ENCODE measurements around the gene MACROD2. TPM values are rescaled to one million over a fixed set of nuclear protein-coding genes. Genes with fewer than 3 reads are reported as not detected.

The MACROD2 gene
- total RNA-seq, 1 experiment from 2014 or later = 3.7 TPM

DNA sequence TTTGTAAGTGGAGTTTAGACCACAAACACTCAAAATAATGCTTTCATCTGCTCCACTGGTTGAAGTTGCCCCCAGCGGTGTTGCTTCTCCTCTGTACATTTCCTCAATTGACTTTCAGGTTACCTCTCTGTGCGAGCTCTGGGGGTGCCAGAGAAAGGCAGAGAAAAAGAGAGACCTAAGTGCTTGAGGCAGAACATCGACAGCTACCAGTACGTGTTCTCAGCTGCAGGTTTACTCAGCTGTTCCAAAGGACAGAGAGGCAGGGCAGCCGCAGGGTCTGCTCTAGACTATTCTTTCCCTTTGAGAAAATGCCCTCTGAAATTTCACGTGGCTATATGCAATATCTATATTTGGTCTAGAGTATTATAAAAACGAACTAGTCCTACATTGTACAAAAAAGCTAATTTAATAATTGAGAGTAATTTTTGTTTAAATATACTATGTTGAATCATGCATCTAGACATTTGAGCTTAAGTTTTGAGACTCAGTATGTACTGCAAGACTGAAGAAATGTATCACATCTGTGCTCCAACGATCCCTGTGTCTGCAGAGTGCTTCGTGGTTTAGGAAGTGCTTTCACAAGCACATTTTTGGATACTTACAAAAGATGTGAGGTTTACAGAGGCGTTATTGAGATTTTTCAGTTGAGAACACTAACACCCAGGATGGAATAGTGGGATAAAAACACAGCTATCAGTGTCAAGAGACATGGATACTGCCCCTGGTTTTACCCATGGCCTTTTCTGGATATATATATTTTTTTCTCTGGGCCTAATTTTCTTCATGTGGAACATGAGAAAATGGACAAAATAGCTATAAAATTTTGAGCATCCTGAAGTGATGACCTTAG is 795.7 kb downstream of the MACROD2 start:
- Histone ChIP-seq H3K36me3 (ENCODE audit: control insufficient read depth in 1 of 2, insufficient read depth in 2 of 2, low read length in 2 of 2) (no peaks in the 10 kb centered on the region), H3K9me2 (ENCODE audit: insufficient read depth) (no peaks in the 10 kb centered on the region), H3K4me1 (ENCODE audit: control insufficient read depth in 1 of 2, insufficient read depth in 2 of 2, low read length in 2 of 2) (no peaks in the 10 kb centered on the region), H3K9me3 (ENCODE audit: control insufficient read depth in 1 of 2, insufficient read depth in 1 of 2, low read depth in 1 of 2, low read length in 2 of 2) (no peaks in the 10 kb centered on the region), H4K20me1 (ENCODE audit: insufficient read depth) (no peaks in the 10 kb centered on the region), H3K79me2 (ENCODE audit: insufficient read depth, low read length) (no peaks in the 10 kb centered on the region), H3K27me3 (ENCODE audit: insufficient read depth, low read length) (no peaks in the 10 kb centered on the region), H3K4me3 (replicated peaks in 1 of 2; ENCODE audit: low read depth in 1 of 2, low read length in 2 of 2) (no peak overlapping the region), H3K27ac (ENCODE audit: low read depth, low read length) (no peak overlapping the region), H3K4me2 (ENCODE audit: low read length) (no peak overlapping the region), H3K9ac (ENCODE audit: low read length) (no peak overlapping the region), H2AFZ (ENCODE audit: low read depth, low read length, poor library complexity, severe bottlenecking) (no peak overlapping the region)
- ATAC-seq (no peak), DNase-seq (ENCODE audit: low read depth, low spot score) (no peak)
- POLR2A ChIA-PET = no interaction called here
- RAD21 ChIA-PET (ENCODE audit: low non-redundant PET in 1 of 2, low total read pairs in 2 of 2, uncharacterized antibody in 2 of 2, unreplicated experiment in 2 of 2) = no interaction called here
- TF ChIP-seq, protein P1, sequence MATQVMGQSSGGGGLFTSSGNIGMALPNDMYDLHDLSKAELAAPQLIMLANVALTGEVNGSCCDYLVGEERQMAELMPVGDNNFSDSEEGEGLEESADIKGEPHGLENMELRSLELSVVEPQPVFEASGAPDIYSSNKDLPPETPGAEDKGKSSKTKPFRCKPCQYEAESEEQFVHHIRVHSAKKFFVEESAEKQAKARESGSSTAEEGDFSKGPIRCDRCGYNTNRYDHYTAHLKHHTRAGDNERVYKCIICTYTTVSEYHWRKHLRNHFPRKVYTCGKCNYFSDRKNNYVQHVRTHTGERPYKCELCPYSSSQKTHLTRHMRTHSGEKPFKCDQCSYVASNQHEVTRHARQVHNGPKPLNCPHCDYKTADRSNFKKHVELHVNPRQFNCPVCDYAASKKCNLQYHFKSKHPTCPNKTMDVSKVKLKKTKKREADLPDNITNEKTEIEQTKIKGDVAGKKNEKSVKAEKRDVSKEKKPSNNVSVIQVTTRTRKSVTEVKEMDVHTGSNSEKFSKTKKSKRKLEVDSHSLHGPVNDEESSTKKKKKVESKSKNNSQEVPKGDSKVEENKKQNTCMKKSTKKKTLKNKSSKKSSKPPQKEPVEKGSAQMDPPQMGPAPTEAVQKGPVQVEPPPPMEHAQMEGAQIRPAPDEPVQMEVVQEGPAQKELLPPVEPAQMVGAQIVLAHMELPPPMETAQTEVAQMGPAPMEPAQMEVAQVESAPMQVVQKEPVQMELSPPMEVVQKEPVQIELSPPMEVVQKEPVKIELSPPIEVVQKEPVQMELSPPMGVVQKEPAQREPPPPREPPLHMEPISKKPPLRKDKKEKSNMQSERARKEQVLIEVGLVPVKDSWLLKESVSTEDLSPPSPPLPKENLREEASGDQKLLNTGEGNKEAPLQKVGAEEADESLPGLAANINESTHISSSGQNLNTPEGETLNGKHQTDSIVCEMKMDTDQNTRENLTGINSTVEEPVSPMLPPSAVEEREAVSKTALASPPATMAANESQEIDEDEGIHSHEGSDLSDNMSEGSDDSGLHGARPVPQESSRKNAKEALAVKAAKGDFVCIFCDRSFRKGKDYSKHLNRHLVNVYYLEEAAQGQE (IDR thresholded peaks at IDR 0.05; ENCODE audit: low read depth) = no peak
- TF ChIP-seq JUND (IDR thresholded peaks at IDR 0.05) (no peak), ELF1 (IDR thresholded peaks at IDR 0.05; ENCODE audit: borderline replicate concordance, low read depth) (no peak), POLR2A (IDR thresholded peaks at IDR 0.05; ENCODE audit: borderline replicate concordance, extremely low read depth, insufficient read depth, insufficient read length) (no peak), CEBPB (IDR thresholded peaks at IDR 0.05; ENCODE audit: low read depth) (no peak), TCF7L2 (IDR thresholded peaks at IDR 0.05; ENCODE audit: borderline replicate concordance, extremely low read depth, insufficient read depth, insufficient read length) (no peak), EZH2phosphoT487 (IDR thresholded peaks at IDR 0.05; ENCODE audit: borderline replicate concordance) (no peak), RAD21 (IDR thresholded peaks at IDR 0.05; ENCODE audit: low read depth) (no peak), SP1 (IDR thresholded peaks at IDR 0.05; ENCODE audit: low read depth) (no peak), CBX3 (IDR thresholded peaks at IDR 0.05; ENCODE audit: low read depth) (no peak), YY1 (IDR thresholded peaks at IDR 0.05; ENCODE audit: extremely low read depth, insufficient replicate concordance, low read depth, low read length) (no peak), EGR1 (IDR thresholded peaks at IDR 0.05; ENCODE audit: low read depth) (no peak), EZH2 (IDR thresholded peaks at IDR 0.05) (no peak), FOSL1 (IDR thresholded peaks at IDR 0.05; ENCODE audit: low read depth) (no peak)
- TF ChIP-seq, protein P2, sequence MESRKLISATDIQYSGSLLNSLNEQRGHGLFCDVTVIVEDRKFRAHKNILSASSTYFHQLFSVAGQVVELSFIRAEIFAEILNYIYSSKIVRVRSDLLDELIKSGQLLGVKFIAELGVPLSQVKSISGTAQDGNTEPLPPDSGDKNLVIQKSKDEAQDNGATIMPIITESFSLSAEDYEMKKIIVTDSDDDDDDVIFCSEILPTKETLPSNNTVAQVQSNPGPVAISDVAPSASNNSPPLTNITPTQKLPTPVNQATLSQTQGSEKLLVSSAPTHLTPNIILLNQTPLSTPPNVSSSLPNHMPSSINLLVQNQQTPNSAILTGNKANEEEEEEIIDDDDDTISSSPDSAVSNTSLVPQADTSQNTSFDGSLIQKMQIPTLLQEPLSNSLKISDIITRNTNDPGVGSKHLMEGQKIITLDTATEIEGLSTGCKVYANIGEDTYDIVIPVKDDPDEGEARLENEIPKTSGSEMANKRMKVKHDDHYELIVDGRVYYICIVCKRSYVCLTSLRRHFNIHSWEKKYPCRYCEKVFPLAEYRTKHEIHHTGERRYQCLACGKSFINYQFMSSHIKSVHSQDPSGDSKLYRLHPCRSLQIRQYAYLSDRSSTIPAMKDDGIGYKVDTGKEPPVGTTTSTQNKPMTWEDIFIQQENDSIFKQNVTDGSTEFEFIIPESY (IDR thresholded peaks at IDR 0.05; ENCODE audit: extremely low read depth, insufficient replicate concordance, low read length) = no peak
- TF ChIP-seq, protein P3, sequence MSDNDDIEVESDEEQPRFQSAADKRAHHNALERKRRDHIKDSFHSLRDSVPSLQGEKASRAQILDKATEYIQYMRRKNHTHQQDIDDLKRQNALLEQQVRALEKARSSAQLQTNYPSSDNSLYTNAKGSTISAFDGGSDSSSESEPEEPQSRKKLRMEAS (IDR thresholded peaks at IDR 0.05) = no peak
- no TSS peak for BruUV-seq (replicated peaks)
- CTCF ChIA-PET = no interaction called here
- intact Hi-C loops (cut with micrococcal nuclease) = no loop called here

Data from HCT116 (cell line).